Suppressor macrophage treated with lipopolysaccharide for 1 hour (primary cell): ENCODE data around the gene ZG16.

Experiments used
- DNase-seq, 3 donors: peaks; one replicate each; pipeline ENCODE4 v3.0.0-alpha.2; 2020 to 2022

ZG16 gene

GRCh38 chr16:29826342-29826695 is 48.3 kb downstream of the ZG16 start:
- DNase-seq, result no peak

DNA sequence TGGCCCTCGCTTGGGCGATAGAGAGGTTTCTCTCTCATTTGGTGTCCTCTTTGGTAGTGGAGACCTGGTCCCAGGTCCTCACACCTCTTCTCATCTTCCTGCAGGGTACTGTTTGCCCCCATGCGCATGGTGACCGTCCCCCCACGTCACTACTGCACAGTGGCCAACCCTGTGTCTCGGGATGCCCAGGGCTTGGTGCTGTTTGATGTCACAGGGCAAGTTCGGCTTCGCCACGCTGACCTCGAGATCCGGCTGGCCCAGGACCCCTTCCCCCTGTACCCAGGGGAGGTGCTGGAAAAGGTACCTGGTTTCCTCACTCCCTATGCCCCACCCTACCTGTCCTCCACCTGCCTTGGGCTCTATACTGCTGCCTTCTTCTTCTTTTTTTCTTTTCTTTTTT is 52.7 kb downstream of the ZG16 start:
- DNase-seq, result no peak

GRCh38 chr16:29831490-29831889 is 53.4 kb downstream of the ZG16 start:
- DNase-seq, result no peak
